ENCODE data around the gene LCE5A. TPM values are rescaled to one million over a fixed set of nuclear protein-coding genes. Genes with fewer than 3 reads are reported as not detected.

The LCE5A gene, protein sequence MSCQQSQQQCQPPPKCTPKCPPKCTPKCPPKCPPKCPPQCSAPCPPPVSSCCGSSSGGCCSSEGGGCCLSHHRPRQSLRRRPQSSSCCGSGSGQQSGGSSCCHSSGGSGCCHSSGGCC
- total RNA-seq = not detected in 2 replicates

DNA sequence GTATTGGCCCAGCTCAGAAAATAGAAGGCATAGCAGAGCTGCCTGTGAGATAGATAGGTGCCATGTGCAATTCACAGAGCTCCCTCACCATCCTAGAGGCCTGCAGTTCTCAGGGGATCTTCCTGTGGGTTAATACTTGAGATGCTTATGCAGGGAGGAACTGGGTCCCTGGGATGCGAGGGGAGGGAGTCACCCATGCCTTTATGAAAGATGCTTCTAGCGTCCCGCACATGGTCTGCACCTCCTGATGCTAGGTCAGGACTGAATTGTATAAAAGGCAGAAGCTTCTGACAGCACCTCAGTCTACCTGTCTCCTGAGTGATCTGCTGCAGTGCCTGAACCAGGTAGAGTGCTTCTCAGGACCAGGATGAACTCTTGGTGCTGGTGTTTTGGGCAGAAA is at the start of gene LCE5A:
Gene LCE5A, plus strand, starts transcription at position 301 of the 400 bp plus-strand sequence. CDS start 732 bp downstream, outside the sequence.
- DNase-seq = no peak

DNA sequence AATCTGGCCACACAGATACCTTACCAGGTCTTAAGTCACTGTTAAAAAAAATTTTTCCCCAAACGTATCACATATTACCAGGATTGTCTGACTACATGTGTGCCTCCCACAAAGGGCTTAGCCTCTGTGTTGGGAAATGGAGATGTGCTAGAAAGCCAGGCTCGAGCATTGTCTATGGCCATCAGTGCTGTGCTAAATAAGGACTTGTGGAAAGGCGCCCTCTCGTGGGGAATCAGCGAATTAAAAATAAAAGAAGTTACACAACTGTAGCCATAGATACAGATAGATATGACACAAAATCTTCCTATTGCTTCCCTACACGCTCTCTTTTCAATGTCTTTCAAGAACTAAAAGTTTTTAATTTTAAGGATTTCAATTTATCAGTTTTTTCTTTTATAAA is 49.1 kb upstream of the LCE5A start:
- peak; percentile 79 for DNase-seq

DNA sequence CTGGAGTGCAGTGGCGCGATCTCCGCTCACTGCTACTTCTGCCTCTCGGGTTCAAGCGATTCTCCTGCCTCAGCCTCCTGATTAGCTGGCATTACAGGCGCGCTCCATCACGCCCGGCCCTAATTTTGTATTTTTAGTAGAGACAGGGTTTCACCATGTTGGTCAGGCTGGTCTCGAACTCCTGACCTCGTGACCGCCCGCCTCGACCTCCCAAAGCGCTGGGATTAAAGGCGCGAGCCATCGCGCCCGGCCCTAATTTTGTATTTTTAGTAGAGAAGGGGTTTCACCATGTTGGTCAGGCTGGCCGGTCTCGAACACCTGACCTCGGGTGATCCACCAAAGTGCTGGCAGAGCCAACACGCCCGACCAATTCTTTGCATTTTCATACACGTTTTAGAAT is 48.0 kb upstream of the LCE5A start:
- no peak for DNase-seq

DNA sequence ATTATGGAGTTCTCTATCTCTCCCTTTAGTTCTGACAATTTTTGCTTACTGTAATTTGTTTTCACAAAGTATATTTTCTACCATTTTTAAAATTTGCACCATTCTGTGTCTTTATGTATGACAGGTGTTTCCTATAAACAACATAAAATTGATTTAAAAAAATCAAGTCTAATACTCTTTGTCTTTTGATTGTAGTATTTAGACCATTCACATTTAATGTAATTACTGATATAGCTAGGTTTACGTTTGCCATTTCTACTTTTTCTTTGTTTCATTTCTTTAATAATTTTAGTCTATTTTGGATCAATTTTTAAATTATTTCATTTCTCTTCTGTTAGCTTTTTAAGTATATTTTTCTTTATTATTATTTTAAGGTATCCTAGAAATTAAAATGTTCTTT is 44.4 kb upstream of the LCE5A start:
- no peak for DNase-seq

DNA sequence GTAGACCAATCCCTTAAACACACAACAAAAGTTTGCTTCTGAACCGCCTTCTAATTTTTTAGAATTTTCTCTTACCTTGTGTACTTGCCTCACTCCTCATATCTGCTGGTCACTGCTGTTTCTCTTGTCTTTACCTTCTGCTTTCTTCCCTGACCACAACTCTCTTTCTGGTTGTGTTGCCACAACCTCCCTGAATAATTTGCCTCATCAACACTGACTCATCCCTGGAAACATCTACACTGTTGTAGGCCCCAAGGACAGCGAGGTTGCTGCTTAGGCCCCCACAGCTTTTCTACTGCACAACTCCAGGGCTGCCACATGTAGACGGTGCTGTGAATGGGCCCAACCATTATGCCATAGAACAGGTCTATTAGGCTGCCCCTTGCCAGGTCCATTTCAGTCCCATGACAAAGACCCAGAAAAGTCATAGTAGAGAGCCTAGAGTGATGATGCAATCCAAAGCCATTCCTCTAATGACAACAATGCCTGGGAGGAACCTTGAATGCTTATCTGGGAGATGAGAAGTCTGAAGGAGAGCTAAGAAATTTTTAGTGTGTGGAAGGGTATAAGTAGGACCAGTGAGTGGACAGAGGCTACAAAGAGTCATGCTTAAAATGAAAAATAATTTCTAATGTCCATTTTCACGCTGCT is 36.6 kb upstream of the LCE5A start:
- no peak for DNase-seq

DNA sequence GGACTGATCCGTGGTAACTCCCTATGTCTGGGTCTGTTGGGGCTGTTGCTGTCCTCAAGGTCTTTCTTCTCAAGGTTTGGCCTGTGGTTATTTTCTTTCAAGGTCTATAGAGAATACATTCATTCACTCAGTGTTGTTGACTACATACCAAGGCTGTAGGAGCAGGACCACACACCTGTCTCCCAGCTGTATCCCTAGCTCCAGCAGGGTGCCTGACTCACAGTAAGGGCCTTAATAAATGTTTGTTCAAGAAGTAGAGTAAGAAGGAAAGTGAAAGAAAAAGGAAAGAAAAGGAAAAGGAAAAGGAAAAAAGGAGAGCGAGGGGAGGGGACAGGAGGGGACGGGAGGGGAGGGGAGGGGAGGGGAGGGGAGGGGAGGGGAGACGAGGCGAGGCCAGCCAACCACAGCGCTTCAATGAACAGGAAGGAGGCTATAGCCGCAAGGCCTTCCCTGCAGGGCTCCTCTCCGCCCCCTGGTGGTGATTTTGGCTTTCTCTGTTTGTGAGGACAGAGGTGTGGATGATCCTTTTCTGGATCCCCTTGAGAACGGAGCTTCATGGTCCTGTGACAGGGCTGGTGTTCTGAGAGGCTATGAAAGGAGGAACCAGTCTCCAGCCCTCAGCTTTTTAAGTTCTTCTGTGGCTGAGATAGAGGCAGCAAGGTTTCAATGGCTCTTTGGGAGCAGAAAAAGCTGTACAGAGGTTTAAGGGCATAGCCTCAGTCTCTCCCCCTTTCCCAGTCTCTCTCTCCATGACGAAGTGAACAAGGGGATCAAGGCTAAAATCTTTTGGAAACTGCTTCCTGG is 30.6 kb upstream of the LCE5A start:
- DNase-seq = peak; percentile 65

DNA sequence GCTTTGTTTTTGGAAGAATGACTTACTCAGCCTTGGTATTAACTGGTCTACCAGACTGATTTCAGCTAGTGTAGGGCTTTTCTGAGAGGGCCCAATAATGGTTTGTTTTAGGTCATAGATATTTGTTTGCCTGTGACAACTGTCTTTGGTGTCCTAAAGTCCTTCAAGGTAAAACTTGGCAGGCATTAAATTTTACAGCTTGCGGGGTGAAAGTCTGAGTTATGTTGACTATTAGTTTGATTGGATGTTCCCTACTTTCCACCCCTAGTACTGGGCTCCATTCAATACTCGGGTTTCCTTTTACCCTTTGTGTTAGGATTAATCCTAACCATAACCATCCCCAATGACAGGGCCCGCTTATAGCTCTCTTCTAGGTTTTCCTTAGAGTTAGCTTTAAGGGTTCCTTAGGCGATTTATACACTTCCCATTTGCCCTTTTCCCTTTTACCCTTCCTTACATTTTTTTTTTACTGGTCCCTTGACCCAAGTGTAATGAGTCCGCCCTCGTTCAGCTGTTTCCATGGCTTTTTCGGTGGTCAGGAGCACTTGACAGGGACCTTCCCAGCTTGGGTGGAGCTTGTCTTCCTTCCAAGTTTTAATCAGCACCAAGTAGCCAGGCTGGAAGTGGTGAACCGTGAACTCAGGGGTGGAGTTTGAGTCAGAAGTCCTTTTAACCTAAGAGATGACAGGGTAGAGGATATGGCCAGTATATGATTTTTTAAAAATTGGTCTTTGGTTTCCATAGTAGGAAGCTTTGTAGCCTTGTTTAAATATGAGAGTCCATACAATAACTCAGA is 28.5 kb upstream of the LCE5A start:
- DNase-seq = no peak

DNA sequence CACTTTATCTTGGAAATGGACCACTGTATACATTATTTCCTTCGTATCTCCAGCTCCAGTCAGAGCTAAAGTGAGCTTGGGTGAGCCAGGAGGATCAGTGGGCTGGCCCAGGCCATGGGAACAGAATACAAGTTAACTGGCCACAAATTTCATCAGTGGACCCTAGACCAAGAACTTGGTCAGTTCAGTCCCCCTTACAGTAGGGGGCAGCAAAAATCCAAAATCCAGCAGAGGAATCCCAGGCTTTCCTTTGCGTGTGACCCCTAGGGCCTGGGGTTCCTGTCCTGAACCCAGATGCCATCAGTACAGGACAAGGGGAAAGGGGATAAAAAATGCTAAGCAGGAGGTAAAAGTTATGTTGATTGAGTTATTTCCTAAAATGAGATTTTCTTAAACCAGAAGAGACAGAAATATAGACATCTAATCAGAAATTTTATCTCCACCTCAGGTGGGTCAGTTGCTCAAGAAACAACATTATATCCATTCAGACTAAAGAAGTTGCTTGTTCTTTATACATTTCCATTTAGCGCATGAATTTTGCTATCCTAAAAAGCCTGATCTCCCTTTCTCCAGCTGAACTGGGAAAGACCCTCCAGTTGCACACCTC is 24.1 kb upstream of the LCE5A start:
- DNase-seq = peak; percentile 15

DNA sequence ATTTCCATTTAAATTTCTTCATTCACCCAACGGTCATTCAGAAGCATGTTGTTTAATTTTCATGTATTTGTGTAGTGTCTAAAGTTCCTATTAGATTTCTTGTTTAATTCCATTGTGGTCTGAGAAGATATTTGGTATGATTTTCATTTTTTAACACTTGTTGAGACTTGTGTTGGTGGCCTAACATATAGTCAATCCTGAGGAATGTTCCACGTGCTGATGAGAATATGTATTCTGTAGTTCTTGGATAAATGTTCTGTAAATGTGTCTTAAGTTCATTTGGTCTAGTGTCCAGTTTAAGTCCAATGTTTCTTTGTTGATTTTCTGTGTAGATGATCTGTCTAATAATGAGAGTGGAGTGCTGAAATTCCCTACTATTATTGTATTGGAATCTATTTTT is 22.7 kb upstream of the LCE5A start:
- no peak for DNase-seq

DNA sequence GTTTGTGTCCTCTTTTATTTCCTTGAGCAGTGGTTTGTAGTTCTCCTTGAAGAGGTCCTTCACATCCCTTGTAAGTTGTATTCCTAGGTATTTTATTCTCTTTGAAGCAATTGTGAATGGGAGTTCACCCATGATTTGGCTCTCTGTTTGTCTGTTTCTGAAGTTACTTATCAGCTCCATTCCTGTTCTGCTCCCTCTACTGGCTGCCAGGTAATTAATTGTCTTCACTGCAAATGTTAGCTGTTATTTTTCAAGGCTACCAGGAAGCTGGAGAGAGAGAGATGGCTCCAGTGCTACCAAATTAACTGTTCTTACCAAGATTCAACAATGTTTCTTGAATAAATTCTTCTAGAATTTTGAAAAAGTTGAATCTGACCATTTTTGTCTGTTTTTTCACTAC is 19.1 kb upstream of the LCE5A start:
- peak; percentile 27 for DNase-seq

DNA sequence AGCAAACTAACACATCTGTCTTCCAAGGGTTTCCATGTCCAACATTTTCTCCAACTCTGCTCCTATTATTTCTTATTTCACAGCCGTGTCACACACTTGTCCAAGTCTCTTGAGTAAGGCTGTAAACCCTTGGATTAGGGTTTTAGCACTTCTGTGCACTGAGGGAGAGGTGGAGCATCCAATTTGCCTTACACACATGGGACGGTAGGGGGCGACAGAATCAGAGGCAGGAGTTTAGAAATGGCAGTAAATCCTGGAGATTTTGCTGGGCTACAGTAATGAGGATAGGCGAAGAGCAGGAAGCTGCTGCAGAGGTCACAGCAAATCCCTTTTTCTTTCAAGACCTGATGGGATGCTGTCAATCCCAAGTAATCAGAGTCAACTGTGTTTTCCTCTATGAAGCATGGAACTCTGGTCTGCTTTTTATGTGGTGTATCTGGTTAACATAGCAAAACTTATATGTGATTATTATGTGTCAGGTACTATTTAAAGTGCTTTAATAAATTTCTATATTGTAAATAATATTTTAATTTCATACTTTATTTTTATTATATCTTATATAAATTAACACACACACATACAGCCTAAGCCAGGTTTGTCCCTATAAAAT is 15.4 kb upstream of the LCE5A start:
- peak; percentile 76 for DNase-seq

DNA sequence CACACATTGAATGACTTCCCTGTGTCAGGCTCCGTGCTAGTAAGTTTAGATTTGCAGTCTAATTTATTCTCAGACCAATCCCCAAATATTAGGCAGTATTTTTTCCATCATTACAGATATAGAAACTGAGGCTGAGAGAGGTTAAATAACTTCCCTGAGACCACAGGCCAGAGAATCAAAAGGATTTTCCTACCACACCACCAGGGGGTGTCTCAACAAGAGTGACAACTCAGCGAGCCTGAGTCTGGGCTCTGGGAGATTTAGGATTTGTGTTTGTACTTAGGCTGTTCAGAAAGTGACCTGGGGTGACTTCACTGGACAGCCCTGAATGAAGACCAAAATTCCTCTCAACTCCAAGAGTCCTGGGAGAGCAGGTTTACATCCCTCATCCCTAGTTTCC is 13.3 kb upstream of the LCE5A start:
- DNase-seq = peak; percentile 57

DNA sequence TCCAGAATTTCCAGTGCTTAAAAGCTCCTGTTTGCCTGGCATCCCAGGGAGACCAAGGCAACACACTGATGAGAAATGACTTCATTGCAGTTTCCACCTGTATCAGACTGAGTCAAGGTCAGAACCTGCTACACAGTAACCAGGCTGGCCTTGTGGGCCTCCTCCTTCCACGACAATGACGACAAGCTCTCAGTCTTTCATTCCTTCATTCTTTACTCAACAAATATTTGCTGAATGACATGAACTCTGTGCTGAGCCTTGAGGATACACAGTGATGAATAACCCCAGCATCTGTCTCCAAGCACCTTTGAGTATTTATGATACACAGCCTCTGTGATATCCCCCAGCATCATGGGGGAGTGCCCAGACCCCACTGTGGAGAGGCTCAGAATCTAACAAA is 8.9 kb upstream of the LCE5A start:
- no peak for DNase-seq

DNA sequence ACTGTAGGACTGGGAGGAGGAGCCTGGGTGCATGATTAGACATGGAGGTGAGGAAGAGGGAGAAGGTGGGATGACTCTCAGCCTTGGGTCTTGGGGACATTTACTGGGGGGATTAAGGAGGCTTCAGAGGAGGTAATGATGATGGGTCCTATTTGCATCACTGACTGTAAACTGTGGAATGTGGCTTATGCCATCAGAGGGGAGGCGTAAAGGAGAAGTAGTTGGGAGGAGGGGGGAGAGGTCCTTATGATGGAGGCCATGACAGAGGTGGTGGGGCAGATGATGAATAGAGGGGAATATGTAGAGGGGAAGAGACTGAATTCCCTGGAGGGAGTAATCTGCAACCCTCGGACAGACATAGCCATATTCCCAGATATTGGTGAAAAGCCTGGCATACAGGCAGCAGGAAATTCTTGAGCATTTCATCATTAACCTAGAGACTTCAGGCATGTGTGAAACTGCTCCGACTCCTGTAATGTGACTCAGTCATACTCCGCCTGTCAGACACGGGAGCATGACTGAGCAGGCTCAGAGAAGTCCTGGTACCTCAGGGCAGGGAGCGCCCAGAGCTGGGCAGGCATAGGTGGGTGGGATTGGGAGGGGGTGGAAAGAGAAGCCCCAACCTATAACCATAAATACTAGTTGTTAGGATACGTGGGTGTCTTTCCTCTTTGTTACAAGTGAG is 8.0 kb upstream of the LCE5A start:
- peak; percentile 25 for DNase-seq

DNA sequence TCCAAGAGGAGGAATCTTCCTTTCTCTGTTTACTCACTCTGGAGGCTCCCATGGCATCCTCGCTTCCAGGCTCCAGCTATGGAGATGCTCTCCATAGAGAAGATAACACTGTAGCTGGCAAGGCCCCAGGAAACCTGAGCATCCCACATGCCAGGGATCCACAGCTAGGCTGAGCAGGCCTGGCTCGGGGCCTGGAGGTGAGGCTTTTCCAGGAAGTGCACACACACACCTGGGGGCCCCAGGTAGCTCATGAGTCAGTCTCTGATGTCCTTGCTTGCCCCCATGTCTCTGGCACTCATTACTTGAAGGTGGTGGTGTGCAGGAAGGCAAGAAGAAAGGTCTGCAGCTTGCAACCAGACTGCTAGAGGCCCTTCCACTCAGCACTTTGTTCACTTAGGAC is 5.5 kb upstream of the LCE5A start:
- DNase-seq = no peak

DNA sequence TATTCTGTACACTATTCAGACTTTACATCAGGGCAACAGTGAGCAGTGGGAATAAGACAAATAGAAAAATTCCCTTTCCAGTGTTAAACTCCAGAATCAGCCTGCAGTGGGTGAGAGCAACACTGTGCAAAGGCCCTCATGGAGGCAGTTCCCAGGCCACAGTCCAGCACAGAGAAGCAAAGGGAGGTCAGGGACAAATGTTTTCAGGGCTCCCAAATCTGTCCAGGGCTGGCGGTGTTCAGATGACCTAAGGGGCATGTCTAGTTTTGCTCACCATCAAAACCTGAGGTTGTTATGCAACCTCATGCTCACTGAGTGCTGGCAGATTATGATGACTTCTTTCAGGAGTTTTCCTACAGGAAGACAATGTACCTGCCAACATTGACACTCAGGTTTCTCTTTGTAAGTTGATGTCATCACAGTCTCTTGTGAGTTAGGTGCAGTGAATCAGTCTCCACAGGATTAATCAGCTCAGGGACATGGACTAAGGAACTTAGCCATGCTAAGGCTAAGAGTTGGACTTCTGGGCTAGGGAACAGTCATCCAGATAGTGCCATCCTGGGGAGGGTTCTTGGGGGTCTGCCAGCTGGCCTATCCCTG is 3.6 kb upstream of the LCE5A start:
- DNase-seq = no peak

DNA sequence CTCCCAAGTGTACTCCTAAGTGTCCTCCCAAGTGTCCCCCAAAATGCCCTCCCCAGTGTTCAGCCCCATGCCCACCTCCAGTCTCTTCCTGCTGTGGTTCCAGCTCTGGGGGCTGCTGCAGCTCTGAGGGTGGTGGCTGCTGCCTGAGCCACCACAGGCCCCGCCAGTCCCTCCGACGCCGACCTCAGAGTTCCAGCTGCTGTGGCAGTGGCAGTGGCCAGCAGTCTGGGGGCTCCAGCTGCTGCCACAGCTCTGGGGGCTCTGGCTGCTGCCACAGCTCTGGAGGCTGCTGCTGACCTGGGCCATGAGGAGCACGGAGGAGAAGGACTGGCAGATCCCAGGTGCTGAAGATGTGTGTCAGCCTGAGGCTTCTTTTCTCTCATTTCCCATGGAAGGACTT is 993 bp downstream of the LCE5A start:
- no peak for DNase-seq

DNA sequence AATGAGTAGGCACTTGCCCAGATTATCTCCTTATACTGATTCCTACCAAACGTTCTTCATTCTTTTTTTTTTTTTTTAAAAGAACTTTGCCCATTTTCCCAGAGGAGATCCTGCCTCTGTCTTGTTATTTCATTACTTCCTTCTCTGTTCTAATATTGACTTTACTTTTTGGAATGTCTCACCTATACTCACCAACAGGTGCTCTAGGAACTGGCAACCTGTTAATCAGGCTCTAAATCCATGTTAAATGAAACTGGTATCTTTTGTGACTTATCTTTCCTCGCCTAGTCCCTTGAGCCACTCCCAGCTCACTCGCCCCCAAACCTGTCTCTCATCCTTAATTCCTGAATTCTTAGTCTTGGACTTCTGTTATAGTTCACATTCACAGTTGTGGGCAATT is 2.5 kb downstream of the LCE5A start:
- DNase-seq = no peak

DNA sequence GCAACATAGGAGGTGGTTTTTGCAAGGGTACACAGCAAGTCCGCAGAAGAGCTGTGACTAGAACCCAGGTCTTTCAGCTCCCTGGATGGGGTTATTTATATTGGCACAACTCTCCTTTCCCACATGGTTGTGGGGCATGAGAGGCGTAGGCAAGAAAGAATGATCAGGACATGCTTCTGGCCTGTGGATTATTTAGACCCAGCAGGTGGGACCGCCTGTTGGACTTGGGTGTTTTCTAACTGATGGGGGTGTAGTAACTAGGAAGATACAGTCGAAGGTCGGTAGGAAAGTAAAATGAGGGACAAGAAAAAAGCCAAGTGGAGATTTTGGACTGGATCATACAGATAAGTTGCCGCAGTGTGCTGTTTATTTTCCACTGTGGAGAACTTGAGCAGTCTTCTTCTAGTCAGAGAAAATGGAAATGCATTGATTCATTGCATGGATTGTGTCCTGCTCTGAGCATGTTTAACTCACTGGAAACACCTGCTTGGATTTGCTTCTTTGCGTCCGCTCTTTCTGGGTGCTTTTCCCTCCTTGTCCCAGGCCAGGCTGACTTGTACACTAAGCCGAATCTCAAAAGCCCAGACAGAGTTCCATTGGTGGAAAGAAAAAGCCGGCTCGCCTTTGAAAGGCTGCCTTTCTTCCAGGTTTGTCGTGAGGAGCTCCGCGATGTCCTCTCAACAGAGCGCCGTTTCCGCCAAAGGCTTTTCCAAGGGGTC is 4.3 kb downstream of the LCE5A start:
- DNase-seq = no peak

DNA sequence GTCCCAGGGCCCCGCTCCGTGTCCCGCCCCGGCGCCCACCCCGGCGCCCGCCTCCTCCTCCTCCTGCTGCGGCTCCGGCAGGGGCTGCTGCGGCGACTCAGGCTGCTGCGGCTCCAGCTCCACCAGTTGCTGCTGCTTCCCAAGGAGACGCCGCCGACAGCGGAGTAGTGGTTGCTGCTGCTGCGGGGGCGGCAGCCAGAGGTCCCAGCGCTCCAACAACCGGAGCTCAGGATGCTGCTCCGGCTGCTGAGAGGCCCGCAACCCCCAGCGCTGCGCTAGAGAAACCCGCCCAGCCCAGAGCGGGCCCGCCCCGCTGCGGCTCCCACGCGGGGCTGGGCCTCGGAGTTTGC is 4.8 kb downstream of the LCE5A start:
- DNase-seq = peak; percentile 38

DNA sequence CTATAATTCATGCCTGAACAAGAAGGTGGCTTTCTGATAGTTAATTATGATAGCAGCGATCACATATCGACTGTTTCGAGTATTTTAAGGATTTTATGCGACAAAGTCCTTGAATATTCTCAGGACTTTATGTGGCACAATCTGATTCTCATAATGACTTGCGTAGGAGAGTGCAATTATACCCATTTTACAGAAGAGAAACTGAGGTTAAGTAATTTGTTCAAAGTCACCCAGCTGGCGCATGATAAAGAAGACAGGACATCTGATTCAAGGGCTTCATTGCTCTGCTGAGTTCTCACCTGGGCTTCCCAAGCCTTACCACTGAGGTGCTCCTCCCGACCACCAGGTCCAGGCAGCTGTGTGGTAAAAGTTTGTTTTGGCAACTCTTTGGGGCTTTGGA is 5.5 kb downstream of the LCE5A start:
- no peak for DNase-seq

Measured in dermis blood vessel endothelial cell (primary cell).